Brain pericyte (primary cell): Measurements from ENCODE around the gene FMO5.
"Not testable (repeated sequence)": the region's sequence is repeated elsewhere in the genome, so short reads cannot be mapped to it uniquely, and the experiment has no call there.

Experiments
- DNase-seq: peaks from one replicate; pipeline ENCODE4 v3.0.0-alpha.2; 2012; ENCODE audit warnings: low read depth, low spot score

The FMO5 gene

DNA sequence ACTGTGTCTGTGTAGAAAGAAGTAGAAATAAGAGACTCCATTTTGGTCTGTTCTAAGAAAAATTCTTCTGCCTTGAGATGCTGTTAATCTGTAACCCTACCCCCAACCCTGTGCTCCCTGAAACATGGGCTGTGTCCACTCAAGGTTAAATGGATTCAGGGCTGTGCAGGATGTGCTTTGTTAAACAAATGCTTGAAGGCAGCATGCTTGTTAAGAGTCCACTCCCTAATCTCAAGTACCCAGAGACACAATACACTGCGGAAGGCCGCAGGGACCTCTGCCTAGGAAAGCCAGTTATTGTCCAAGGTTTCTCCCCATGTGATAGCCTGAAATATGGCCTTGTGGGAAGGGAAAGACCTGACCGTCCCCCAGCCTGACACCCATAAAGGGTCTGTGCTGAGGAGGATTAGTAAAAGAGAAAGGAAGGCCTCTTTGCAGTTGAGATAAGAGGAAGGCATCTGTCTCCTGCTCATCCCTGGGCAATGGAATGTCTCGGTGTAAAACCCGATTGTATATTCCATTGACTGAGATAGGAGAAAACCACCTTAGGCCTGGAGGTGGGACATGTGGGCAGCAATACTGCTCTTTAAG is 15.1 kb upstream of the FMO5 start:
- DNase-seq: not testable (repeated sequence)

GRCh38 chr1:147238925-147239820 is 14.0 kb upstream of the FMO5 start:
- DNase-seq: no peak

GRCh38 chr1:147238053-147238902 is 13.1 kb upstream of the FMO5 start:
- no peak for DNase-seq

- no peak for DNase-seq
Measured at GRCh38 chr1:147236959-147237791, 12.0 kb upstream of the FMO5 start.

- no peak for DNase-seq
Measured at GRCh38 chr1:147236448-147236847, 11.3 kb upstream of the FMO5 start.

GRCh38 chr1:147235822-147236221 is 10.7 kb upstream of the FMO5 start:
- DNase-seq: no peak

DNA sequence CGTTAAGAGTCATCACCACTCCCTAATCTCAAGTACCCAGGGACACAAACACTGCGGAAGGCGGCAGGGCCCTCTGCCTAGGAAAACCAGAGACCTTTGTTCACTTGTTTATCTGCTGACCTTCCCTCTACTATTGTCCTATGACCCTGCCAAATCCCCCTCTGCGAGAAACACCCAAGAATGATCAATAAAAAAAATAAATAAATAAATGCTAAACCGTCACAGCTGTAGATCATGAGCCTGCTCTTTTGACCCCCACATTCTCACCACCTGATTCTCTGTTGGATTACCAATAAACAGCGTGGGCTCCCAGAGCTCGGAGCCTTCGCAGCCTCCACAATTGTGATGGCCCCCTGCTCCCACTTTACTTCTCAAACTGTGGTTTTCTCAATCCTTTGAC is 8.8 kb upstream of the FMO5 start:
- DNase-seq: not testable (repeated sequence)

DNA sequence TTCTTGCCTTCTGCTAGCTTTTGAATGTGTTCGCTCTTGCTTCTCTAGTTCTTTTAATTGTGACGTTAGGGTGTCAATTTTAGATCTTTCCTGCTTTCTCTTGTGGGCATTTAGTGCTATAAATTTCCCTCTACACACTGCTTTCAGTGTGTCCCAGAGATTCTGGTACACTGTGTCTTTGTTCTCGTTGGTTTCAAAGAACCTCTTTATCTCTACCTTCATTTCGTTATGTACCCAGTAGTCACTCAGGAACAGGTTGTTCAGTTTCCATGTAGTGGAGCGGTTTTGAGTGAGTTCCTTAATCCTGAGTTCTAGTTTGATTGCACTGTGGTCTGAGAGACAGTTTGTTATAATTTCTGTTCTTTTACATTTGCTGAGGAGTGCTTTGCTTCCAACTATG is 5.9 kb upstream of the FMO5 start:
- DNase-seq: not testable (repeated sequence)

DNA sequence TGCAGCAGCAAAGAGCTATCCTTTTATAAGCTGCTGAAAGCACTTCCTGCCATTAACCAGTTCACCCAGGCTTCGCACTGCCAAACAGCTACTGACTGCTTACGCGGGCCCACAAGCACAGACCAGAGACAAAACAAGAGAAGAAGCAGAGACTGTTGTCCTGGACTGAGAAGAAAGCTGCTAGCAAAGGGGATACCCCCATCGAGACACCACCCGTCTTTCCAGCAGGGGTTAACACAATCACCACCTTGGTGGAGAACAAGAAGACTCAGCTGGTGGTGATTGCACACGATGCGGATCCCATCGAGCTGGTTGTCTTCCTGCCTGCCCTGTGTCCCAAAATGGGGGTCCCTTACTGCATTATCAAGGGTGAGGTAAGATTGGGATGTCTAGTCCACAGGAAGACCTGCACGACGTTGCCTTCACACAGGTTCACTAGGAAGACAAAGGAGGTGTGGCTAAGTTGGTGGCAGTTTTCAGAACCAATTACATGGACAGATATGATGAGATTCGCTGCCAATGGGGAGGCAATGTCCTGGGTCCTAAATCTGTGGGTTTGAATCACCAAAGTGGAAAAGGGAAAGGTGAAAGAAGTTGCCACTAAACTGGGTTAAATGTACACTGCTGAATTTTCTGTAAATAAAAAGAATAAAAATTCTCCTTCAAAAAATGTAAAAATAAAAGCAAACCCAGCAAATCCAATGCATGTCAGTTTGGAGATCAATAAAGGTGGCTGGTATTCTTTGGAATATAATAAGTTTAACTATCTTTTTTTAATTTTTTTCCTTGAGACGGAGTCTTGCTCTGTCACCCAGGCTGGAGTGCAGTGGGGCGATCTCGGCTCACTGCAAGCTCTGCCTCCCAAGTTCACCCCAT is 1.2 kb downstream of the FMO5 start:
- no peak for DNase-seq

GRCh38 chr1:147218606-147219005 is 6.5 kb downstream of the FMO5 start:
- no peak for DNase-seq

DNA sequence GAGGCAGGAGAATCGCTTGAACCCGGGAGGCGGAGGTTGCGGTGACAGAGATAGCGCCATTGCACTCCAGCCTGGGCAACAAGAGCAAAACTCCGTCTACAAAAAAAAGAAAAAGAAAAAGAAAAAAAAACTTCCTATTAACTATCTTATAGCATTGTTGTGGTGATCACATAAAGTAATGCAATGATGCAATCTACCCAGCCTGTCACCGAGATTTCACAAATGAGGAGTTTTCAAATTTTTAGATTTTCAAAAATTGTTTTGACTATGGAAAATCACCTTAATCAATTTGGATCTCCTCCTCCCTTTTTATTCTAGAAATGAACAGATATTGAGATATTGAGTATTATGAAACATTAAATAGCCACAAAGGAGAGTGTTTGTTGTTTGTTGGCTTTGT is 8.0 kb downstream of the FMO5 start:
- DNase-seq: no peak

DNA sequence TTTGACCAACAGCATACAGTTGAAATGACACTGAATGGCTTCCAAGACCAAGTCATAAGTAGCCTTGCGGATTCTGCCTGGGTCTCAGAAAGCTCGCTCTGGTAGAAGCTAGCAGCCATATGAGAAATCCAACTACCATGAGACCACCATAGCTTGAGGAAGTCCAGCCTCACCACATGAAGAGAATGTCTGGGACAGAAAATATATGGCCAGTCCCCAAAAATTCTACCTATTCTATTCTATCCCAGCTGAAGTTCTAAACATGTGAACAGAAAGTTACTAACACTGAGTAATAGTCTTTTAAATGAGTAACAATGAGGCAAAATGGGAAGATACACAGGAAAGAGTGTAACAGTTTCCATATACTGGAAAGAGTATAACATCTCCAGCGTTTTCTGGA is 9.0 kb downstream of the FMO5 start:
- DNase-seq: no peak

DNA sequence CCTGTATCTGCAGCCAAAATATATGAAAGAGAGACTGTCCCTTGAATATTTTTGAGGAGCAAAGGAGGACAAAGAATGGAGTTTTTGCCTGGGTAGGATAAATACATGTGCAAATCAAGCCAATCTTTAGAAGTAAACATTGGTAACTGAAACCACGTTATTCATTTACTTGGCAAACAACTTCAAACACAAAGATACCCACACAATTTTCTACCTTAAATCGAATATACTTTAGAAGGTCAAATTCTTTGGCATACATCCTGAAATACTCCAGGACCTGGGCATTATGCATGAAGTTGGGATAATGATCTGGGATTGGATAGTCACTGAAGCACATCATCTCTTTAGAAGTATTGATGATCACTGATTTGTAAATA is 9.6 kb downstream of the FMO5 start:
- no peak for DNase-seq

- no peak for DNase-seq
Measured at GRCh38 chr1:147214842-147215539, 10.1 kb downstream of the FMO5 start.

DNA sequence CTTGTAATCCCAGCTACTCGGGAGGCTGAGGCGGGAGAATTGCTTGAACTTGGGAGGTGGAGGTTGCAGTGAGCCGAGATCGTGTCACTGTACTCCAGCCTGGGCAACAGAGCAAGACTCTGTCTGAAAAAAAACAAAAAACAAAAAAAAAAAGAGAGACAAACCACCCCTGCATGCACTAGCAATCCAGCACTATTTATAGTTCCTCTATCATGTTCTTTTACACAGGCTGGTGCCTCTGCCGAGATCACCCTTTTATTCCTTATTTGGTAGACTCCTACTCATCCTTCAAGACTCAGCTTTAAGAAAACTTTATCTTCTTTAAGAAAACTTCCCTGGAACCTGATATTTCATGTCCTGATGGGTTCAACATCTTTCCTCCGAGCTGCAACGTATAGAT is 10.8 kb downstream of the FMO5 start:
- no peak for DNase-seq

DNA sequence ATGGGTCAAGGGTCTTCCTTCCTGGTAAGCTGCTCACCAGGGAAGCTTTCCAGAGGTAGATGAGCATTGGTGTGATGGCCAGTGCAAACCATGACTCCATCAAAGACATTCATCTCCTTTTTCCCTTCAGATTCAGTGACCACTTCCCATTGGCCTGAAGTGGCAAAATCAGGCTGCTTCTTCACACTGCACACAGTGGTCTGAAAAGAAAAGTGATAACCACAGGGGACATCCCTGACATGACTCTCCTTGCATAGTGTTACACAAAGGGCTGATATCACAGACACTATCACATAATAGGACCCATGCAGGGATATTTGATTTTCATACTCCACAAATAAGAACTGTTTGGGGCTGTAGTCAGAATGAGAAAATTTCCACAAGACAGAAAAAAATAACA is 11.9 kb downstream of the FMO5 start:
- no peak for DNase-seq

GRCh38 chr1:147211577-147211976 is 13.6 kb downstream of the FMO5 start:
- no peak for DNase-seq

DNA sequence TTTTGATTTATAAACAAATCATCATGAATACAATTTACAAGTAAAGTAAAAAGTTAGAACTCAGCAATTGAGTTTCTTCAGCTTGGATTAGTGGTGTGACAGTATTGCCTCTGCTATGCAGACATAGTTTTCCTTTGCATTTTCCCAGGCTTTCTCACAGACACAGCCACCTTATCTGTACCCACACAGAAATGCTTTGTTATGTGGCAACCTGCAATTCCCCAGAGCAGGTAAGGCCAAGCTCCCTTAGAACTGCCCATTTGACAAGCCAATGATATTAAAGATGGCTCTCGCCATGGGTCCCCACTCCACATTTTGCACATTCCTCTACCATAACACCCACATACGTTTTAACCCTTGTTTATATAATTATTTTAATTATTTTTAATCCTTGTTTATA is 14.2 kb downstream of the FMO5 start:
- DNase-seq: no peak

DNA sequence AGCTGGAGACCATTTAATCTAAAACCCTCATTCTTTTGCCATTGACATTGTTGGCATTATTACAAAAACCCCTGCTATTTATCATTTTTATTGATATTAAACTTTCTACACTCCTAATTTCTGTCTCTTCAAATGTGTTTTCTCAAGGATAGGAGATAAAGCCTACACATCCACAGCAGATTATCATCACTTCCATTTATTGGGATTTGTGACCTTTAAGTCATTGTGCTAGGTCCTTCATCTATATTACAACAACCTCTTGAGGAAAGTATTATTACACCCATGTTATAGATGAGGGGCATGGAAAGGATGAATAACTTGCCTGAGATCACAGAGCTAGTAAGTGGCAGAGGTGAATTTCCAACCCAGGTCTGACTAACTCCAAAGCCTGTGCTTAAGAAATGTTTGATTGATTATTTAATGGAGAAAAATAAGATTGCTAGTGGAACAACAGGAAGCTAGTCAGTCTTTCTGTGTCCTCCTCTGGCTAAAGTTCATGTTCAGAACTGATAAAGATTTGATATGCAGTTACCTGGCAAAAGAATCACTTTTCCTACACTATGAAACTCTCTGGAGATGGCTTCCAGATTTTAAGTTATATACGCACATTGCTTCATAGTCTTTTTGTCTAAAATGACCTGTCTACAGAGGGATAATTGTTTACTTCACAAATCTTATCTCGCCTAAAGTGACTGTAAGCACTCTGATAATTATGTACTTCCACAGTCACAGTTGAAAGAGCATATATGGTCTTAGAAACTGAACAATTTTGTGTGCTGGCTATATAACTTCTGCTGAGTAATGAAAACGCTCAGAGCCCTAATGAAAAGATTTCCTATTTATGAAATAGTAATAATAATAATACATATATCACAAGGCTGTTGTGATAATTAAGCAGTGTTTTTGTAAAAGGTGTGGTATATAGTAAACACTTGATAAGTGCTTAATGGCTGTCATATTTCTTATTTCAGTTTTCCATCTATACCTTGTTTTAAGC is 15.0 kb downstream of the FMO5 start:
- no peak for DNase-seq
